ENCODE data around the gene HYOU1. TPM values are rescaled to one million over a fixed set of nuclear protein-coding genes. Genes with fewer than 3 reads are reported as not detected.

The HYOU1 gene
- polyA plus RNA-seq, 1 of the 3 experiments (the other 2 are of a cell fraction), result 90.8 TPM

DNA sequence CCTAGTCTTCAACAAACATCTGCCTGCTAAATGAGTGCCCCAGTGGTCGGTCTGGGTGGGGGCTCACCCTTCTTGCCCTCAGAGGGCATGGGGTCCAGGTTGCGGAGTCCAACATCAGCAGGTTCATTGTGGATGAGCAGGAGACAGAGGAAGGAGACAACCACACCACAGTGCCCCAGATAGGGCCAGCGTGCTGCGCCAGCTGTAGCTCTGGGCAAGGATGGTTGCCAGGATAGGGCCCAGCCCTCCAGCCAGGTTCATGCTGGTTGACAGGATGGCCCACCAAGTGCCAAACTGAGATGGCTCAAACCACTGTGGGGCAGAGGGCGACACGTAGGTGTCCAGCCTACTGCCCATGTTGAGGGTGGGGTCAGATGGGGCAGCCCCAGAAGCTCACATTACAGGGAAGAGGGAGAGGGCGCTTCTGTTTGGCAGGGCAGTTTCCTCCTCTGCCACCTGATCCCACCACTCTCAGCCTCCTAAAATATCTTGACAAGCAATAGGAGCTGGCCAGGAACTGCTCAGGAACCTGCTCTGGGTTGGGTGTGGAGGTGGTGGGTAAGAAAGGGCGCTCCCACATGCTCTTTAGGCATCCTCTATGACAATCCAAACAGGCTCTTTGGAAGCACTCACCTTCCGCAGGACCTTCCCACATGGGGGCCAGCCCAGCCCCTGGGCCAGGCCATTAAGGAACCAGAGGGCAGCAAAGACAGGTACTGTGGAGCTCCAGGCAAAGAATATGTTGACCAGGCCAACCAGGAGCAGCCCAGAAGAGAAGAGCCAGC is 29.3 kb downstream of the HYOU1 start:
- POLR2A ChIA-PET, result no interaction called here
- no peaks in the 10 kb centered on the region for H3K9me2 ChIP-seq
- 97% methylated on average over 5 of the region's 9 CpGs for WGBS (ENCODE audit: low lambda C conversion rate)
- no peak overlapping the region for H3K4me2 ChIP-seq
- TF ChIP-seq RCOR1 (IDR thresholded peaks at IDR 0.05; ENCODE audit: low read length), result no peak
- no peak for TF ChIP-seq POLR2AphosphoS5 (IDR thresholded peaks at IDR 0.05; ENCODE audit: low read depth, low read length)
- TF ChIP-seq RXRA (IDR thresholded peaks at IDR 0.05; ENCODE audit: borderline replicate concordance, low read depth), result no peak
- TF ChIP-seq SIN3A (IDR thresholded peaks at IDR 0.05; ENCODE audit: borderline replicate concordance, low read depth, low read length), result no peak
- H2AFZ ChIP-seq (ENCODE audit: low read depth), result no peak overlapping the region
- no peak overlapping the region for H3K4me3 ChIP-seq (ENCODE audit: low read depth in 2 of 2, low read length in 1 of 2)
- H3K79me2 ChIP-seq (ENCODE audit: insufficient read depth), result no peaks in the 10 kb centered on the region
- peaks cover 12 to 34% of the 10 kb centered on the region in 2 experiments for H3K36me3 ChIP-seq (replicated peaks in 1 of 2; ENCODE audit: control insufficient read depth in 1 of 2, insufficient read depth in 2 of 2, low read length in 1 of 2)
- no peak overlapping the region for H3K27ac ChIP-seq (ENCODE audit: low read depth in 2 of 2, low read length in 1 of 2)
- no peak overlapping the region for H3K9ac ChIP-seq
- peaks cover 12% of the 10 kb centered on the region for H3F3A ChIP-seq (replicated peaks; ENCODE audit: insufficient read depth)
- no peak for DNase-seq
- CTCF ChIA-PET, result interaction anchor here (0.7 to 3.0 kb wide), 6 partner anchors 8 to 296 kb away, joined by 3 to 16 read pairs (median 3); partner anchors contain the start of genes RPS25 and TRAPPC4
- no peaks in the 10 kb centered on the region for H3K27me3 ChIP-seq (ENCODE audit: insufficient read depth)
- peaks cover 12 to 15% of the 10 kb centered on the region in 2 experiments; a peak in 3 of 4 replicates for H3K4me1 ChIP-seq (ENCODE audit: control insufficient read depth in 1 of 2, insufficient read depth in 2 of 2, low read depth in 1 of 2, low read length in 1 of 2)
- no peaks in the 10 kb centered on the region for H3K9me3 ChIP-seq
- no peaks in the 10 kb centered on the region for H4K20me1 ChIP-seq (ENCODE audit: insufficient read depth)

DNA sequence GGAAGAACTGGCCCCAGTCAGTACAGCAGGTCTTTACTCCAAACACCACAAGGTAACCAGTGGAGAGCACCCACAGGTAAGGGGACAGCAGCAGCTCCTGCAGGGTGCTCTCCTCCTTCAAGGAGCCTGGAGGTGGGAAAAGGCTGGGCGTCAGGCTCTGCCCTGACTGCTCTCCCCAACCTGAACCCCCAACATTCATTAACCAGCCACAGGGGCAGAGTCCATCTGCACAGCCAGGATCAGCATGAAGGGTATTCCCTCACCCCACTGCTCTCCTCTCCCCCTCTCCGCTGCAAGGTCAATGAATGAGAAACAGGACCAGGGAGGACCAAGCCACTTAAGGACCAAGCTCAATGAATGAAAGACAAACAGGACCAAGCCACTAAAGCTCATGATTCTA is 30.0 kb downstream of the HYOU1 start:
- H4K20me1 ChIP-seq (ENCODE audit: insufficient read depth), result no peaks in the 10 kb centered on the region
- CTCF ChIA-PET, result interaction anchor here (1.2 to 1.4 kb wide), 2 partner anchors 17 to 68 kb away, joined by 3 read pairs; no protein-coding TSS in a partner anchor

More for the DNA sequence above, 30.0 kb downstream of the HYOU1 start:
- no peak overlapping the region for H3K9ac ChIP-seq
- no peak overlapping the region for H3K4me3 ChIP-seq (ENCODE audit: low read depth in 2 of 2, low read length in 1 of 2)
- no peaks in the 10 kb centered on the region for H3K9me3 ChIP-seq
- H3K4me1 ChIP-seq (ENCODE audit: control insufficient read depth in 1 of 2, insufficient read depth in 2 of 2, low read depth in 1 of 2, low read length in 1 of 2), result peaks cover 12 to 15% of the 10 kb centered on the region in 2 experiments; a peak in 3 of 4 replicates
- no peak overlapping the region for H3K4me2 ChIP-seq
- H2AFZ ChIP-seq (ENCODE audit: low read depth), result no peak overlapping the region
- TF ChIP-seq, protein P1, sequence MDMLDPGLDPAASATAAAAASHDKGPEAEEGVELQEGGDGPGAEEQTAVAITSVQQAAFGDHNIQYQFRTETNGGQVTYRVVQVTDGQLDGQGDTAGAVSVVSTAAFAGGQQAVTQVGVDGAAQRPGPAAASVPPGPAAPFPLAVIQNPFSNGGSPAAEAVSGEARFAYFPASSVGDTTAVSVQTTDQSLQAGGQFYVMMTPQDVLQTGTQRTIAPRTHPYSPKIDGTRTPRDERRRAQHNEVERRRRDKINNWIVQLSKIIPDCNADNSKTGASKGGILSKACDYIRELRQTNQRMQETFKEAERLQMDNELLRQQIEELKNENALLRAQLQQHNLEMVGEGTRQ (IDR thresholded peaks at IDR 0.05; ENCODE audit: borderline replicate concordance, low read depth, low read length), result no peak
- TF ChIP-seq TCF12 (IDR thresholded peaks at IDR 0.05) (no peak), NFIC (IDR thresholded peaks at IDR 0.05; ENCODE audit: borderline replicate concordance) (no peak), FOXM1 (IDR thresholded peaks at IDR 0.05; ENCODE audit: low read depth) (no peak), MEF2A (IDR thresholded peaks at IDR 0.05; ENCODE audit: borderline replicate concordance, low read depth) (no peak), EP300 (IDR thresholded peaks at IDR 0.05; ENCODE audit: borderline replicate concordance in 1 of 2, low read depth in 1 of 2, low read length in 1 of 2) (no peak), SMC3 (IDR thresholded peaks at IDR 0.05; ENCODE audit: low read depth, low read length) (no peak)
- TF ChIP-seq, protein P2, sequence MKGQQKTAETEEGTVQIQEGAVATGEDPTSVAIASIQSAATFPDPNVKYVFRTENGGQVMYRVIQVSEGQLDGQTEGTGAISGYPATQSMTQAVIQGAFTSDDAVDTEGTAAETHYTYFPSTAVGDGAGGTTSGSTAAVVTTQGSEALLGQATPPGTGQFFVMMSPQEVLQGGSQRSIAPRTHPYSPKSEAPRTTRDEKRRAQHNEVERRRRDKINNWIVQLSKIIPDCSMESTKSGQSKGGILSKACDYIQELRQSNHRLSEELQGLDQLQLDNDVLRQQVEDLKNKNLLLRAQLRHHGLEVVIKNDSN (IDR thresholded peaks at IDR 0.05; ENCODE audit: borderline replicate concordance, low read depth), result no peak
- TF ChIP-seq, protein P3, sequence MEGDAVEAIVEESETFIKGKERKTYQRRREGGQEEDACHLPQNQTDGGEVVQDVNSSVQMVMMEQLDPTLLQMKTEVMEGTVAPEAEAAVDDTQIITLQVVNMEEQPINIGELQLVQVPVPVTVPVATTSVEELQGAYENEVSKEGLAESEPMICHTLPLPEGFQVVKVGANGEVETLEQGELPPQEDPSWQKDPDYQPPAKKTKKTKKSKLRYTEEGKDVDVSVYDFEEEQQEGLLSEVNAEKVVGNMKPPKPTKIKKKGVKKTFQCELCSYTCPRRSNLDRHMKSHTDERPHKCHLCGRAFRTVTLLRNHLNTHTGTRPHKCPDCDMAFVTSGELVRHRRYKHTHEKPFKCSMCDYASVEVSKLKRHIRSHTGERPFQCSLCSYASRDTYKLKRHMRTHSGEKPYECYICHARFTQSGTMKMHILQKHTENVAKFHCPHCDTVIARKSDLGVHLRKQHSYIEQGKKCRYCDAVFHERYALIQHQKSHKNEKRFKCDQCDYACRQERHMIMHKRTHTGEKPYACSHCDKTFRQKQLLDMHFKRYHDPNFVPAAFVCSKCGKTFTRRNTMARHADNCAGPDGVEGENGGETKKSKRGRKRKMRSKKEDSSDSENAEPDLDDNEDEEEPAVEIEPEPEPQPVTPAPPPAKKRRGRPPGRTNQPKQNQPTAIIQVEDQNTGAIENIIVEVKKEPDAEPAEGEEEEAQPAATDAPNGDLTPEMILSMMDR (IDR thresholded peaks at IDR 0.05), result no peak
- no peaks in the 10 kb centered on the region for H3K9me2 ChIP-seq
- H3K36me3 ChIP-seq (replicated peaks in 1 of 2; ENCODE audit: control insufficient read depth in 1 of 2, insufficient read depth in 2 of 2, low read length in 1 of 2), result peaks cover 16 to 34% of the 10 kb centered on the region in 2 experiments
- no peak for DNase-seq
- POLR2A ChIA-PET, result no interaction called here
- no peaks in the 10 kb centered on the region for H3K27me3 ChIP-seq (ENCODE audit: insufficient read depth)
- WGBS (ENCODE audit: low lambda C conversion rate), result 95% methylated on average over 2 of the region's 2 CpGs
- H3K79me2 ChIP-seq (ENCODE audit: insufficient read depth), result peaks cover 7% of the 10 kb centered on the region; the same call in 1 of the 2 replicates
- H3K27ac ChIP-seq (ENCODE audit: low read depth in 2 of 2, low read length in 1 of 2), result no peak overlapping the region
- peaks cover 12% of the 10 kb centered on the region for H3F3A ChIP-seq (replicated peaks; ENCODE audit: insufficient read depth)
